ENCODE results near the gene NR5A2.

The NR5A2 gene

DNA sequence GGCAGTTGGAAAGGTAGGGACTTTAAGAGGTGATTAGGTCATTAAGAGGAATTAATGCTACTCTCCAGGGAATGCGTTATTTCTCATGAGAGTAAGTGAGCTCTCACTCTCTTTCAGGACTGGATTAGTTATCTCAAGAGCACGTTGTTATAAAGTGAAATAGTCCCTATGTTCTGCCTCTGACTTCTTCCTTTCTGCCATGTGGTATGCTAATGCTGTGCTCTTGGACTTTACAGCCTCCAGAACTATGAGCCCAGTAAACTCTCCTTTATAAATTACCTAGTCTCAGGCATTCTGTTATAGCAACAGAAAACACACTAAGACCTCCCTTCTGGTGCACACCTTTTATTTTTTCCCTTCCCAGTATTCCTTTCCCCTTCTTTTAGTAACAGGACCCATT is 187.8 kb downstream of the NR5A2 start:
- H3K27ac ChIP-seq (ENCODE audit: extremely low read depth, low read depth, low read length), result no peak overlapping the region
- H3K4me1 ChIP-seq (ENCODE audit: control insufficient read depth, insufficient read depth, low read length), result no peaks in the 10 kb centered on the region
- POLR2A ChIA-PET, result no interaction called here
- no peaks in the 10 kb centered on the region for H3K9me3 ChIP-seq (ENCODE audit: control insufficient read depth, insufficient read depth, low read depth, low read length)
- CTCF ChIA-PET, result no interaction called here
- no peak for TF ChIP-seq ZNF548 (tag by site-specific recombination; IDR thresholded peaks at IDR 0.05)
- TF ChIP-seq, protein P1, sequence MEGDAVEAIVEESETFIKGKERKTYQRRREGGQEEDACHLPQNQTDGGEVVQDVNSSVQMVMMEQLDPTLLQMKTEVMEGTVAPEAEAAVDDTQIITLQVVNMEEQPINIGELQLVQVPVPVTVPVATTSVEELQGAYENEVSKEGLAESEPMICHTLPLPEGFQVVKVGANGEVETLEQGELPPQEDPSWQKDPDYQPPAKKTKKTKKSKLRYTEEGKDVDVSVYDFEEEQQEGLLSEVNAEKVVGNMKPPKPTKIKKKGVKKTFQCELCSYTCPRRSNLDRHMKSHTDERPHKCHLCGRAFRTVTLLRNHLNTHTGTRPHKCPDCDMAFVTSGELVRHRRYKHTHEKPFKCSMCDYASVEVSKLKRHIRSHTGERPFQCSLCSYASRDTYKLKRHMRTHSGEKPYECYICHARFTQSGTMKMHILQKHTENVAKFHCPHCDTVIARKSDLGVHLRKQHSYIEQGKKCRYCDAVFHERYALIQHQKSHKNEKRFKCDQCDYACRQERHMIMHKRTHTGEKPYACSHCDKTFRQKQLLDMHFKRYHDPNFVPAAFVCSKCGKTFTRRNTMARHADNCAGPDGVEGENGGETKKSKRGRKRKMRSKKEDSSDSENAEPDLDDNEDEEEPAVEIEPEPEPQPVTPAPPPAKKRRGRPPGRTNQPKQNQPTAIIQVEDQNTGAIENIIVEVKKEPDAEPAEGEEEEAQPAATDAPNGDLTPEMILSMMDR (tag by site-specific recombination; IDR thresholded peaks at IDR 0.05), result no peak
- TF ChIP-seq SP2 (tag by site-specific recombination; IDR thresholded peaks at IDR 0.05), result no peak
- no peak for TF ChIP-seq ZNF239 (tag by site-specific recombination; IDR thresholded peaks at IDR 0.05)
- TF ChIP-seq, protein P2, sequence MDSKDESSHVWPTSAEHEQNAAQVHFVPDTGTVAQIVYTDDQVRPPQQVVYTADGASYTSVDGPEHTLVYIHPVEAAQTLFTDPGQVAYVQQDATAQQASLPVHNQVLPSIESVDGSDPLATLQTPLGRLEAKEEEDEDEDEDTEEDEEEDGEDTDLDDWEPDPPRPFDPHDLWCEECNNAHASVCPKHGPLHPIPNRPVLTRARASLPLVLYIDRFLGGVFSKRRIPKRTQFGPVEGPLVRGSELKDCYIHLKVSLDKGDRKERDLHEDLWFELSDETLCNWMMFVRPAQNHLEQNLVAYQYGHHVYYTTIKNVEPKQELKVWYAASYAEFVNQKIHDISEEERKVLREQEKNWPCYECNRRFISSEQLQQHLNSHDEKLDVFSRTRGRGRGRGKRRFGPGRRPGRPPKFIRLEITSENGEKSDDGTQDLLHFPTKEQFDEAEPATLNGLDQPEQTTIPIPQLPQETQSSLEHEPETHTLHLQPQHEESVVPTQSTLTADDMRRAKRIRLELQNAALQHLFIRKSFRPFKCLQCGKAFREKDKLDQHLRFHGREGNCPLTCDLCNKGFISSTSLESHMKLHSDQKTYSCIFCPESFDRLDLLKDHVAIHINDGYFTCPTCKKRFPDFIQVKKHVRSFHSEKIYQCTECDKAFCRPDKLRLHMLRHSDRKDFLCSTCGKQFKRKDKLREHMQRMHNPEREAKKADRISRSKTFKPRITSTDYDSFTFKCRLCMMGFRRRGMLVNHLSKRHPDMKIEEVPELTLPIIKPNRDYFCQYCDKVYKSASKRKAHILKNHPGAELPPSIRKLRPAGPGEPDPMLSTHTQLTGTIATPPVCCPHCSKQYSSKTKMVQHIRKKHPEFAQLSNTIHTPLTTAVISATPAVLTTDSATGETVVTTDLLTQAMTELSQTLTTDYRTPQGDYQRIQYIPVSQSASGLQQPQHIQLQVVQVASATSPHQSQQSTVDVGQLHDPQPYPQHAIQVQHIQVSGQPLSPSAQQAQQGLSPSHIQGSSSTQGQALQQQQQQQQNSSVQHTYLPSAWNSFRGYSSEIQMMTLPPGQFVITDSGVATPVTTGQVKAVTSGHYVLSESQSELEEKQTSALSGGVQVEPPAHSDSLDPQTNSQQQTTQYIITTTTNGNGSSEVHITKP (tag by site-specific recombination; IDR thresholded peaks at IDR 0.05), result no peak
- no peak for TF ChIP-seq ZNF211 (tag by site-specific recombination; IDR thresholded peaks at IDR 0.05; ENCODE audit: low read depth)
- TF ChIP-seq ZNF19 (tag by site-specific recombination; IDR thresholded peaks at IDR 0.05; ENCODE audit: low read depth), result no peak
- TF ChIP-seq ZNF610 (tag by site-specific recombination; IDR thresholded peaks at IDR 0.05; ENCODE audit: borderline replicate concordance), result no peak
- TF ChIP-seq ZNF791 (tag by site-specific recombination; IDR thresholded peaks at IDR 0.05), result no peak
- TF ChIP-seq KLF16 (tag by site-specific recombination; IDR thresholded peaks at IDR 0.05), result no peak
- no peaks in the 10 kb centered on the region for H3K36me3 ChIP-seq (ENCODE audit: control insufficient read depth in 2 of 2, insufficient read depth in 1 of 2, low read length in 2 of 2)
- H3K4me3 ChIP-seq (ENCODE audit: low read depth, low read length), result no peak overlapping the region

DNA sequence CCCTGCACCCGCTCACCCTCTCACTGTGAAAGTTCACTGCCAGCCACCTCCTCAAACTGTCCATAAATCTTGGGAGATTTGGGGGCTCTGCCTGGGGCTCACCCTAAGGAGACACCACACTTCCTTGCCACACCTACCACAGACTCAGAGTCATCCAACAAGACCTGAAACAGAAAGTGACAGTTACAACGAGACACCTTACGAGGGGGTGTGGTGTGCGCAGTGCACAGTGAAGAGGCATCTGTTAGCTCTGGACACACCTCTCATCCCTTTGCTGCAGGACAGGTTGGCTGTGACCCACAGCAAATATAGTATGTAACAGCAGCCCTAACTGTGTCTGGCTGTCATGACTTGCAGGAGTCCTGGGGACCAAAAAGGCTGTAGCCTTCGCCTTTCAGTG is 190.2 kb downstream of the NR5A2 start:
- no peaks in the 10 kb centered on the region for H3K9me3 ChIP-seq (ENCODE audit: control insufficient read depth, insufficient read depth, low read depth, low read length)
- no peak overlapping the region for H3K4me3 ChIP-seq (ENCODE audit: low read depth, low read length)
- CTCF ChIA-PET, result no interaction called here
- no peaks in the 10 kb centered on the region for H3K36me3 ChIP-seq (ENCODE audit: control insufficient read depth in 2 of 2, insufficient read depth in 1 of 2, low read length in 2 of 2)
- no peak overlapping the region for H3K27ac ChIP-seq (ENCODE audit: extremely low read depth, low read depth, low read length)
- TF ChIP-seq YY1 (tag by site-specific recombination; IDR thresholded peaks at IDR 0.05) (no peak), GLI2 (tag by site-specific recombination; IDR thresholded peaks at IDR 0.05; ENCODE audit: borderline replicate concordance, low read depth) (no peak), ZNF530 (tag by site-specific recombination; IDR thresholded peaks at IDR 0.05; ENCODE audit: low read depth) (no peak), ZNF549 (tag by site-specific recombination; IDR thresholded peaks at IDR 0.05) (no peak), KLF7 (tag by site-specific recombination; IDR thresholded peaks at IDR 0.05; ENCODE audit: borderline replicate concordance) (no peak), ZNF391 (tag by site-specific recombination; IDR thresholded peaks at IDR 0.05; ENCODE audit: borderline replicate concordance, low read depth) (no peak), ZNF19 (tag by site-specific recombination; IDR thresholded peaks at IDR 0.05; ENCODE audit: low read depth) (no peak)
- TF ChIP-seq, protein P3, sequence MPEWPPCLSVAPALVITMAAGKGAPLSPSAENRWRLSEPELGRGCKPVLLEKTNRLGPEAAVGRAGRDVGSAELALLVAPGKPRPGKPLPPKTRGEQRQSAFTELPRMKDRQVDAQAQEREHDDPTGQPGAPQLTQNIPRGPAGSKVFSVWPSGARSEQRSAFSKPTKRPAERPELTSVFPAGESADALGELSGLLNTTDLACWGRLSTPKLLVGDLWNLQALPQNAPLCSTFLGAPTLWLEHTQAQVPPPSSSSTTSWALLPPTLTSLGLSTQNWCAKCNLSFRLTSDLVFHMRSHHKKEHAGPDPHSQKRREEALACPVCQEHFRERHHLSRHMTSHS (tag by site-specific recombination; IDR thresholded peaks at IDR 0.05), result no peak
- TF ChIP-seq, protein P4, sequence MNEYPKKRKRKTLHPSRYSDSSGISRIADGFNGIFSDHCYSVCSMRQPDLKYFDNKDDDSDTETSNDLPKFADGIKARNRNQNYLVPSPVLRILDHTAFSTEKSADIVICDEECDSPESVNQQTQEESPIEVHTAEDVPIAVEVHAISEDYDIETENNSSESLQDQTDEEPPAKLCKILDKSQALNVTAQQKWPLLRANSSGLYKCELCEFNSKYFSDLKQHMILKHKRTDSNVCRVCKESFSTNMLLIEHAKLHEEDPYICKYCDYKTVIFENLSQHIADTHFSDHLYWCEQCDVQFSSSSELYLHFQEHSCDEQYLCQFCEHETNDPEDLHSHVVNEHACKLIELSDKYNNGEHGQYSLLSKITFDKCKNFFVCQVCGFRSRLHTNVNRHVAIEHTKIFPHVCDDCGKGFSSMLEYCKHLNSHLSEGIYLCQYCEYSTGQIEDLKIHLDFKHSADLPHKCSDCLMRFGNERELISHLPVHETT (tag by site-specific recombination; IDR thresholded peaks at IDR 0.05), result no peak
- no peaks in the 10 kb centered on the region for H3K4me1 ChIP-seq (ENCODE audit: control insufficient read depth, insufficient read depth, low read length)
- POLR2A ChIA-PET, result no interaction called here

Measured in HEK293 (cell line).